ENCODE results near the gene STAC.
"Not testable (repeated sequence)": the region's sequence is repeated elsewhere in the genome, so short reads cannot be mapped to it uniquely, and the experiment has no call there.

STAC gene

DNA sequence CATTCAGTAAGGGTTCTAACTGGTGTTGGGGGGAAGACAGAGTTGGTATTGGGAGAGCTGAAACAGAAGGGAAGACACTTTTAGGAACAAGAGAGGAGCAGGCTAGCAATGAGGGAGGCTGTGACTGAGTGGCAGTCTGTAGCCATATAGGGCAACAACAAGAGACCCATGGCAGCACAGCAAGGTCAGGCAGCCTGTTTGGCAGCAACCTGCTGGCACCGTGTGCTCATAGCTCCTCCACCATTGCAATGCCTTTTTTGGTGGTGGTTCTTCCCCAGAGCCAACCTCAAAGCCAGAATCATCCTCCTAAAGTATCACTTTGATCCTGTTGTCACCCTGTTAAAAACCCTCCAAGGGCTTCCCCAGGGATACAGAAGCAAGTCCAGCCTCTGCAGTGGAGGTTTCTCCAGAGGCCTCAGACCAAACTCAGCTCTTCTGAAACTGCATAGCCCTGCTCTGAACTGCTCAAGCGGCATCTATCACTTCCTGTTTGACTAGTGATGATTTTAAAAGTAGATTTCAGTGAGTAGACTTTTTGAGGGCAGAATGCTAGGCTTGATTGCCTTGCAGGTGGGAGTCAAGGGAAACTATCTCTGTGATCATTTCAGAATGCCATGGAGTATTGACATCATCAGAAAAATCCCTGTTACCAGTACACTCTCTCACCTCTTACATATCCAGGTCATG lies 176.9 kb downstream of the STAC start:
- Histone ChIP-seq H3K27ac (no peak overlapping the region), H3K9ac (ENCODE audit: insufficient read length) (no peak overlapping the region), H3K4me3 (no peak overlapping the region), H3K9me3 (ENCODE audit: low read depth, low read length) (no peaks in the 10 kb centered on the region), H3K36me3 (ENCODE audit: insufficient read depth, low read length) (no peaks in the 10 kb centered on the region)
- TF ChIP-seq POLR2AphosphoS5 (IDR thresholded peaks at IDR 0.05; ENCODE audit: borderline replicate concordance, low read depth, low read length): no peak
- TF ChIP-seq EZH2 (IDR thresholded peaks at IDR 0.05): no peak
- no peak for DNase-seq (ENCODE audit: low read depth, low spot score)

DNA sequence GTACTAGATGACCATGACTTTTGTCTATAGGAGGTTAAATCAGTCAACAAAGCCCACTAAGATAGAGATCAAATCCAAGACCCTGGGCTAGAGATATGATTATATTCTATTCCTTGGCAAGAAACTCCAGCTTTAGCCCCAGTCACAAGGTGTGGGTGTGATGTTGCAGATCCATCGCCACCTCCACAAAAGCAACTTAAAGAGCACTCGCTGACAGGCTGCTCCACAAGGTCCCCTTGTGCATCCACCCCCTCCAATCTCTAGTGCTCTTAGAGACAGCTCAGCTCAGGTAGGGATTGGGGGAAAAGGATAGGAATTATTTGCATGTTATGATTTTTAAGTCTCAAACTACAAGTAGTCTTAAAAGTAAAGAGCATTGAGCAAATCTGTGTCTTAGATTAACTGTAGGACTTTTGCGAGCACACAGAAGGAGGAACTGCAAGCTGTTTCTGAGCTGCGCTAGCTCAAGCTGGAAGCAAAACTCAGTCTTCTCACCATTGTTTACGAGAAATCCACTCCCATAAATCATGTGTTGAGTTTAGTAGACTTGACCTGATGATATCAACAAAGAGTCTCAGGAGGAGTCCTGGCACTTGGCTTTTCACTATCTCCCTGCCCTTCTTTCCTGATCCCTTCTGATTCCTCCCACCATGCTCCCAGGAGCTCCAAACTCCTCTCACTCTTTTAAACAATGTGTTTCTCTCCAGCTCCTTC lies 177.6 kb downstream of the STAC start:
- no peak for DNase-seq (ENCODE audit: low read depth, low spot score)
- no peak overlapping the region for H3K9ac ChIP-seq (ENCODE audit: insufficient read length)
- no peak overlapping the region for H3K27ac ChIP-seq
- TF ChIP-seq EZH2 (IDR thresholded peaks at IDR 0.05): no peak
- no peak for TF ChIP-seq FOXP2 (optimal IDR thresholded peaks at IDR 0.05; ENCODE audit: control extremely low read depth, extremely low read length, insufficient read depth)
- TF ChIP-seq POLR2AphosphoS5 (IDR thresholded peaks at IDR 0.05; ENCODE audit: borderline replicate concordance, low read depth, low read length): no peak
- no peak overlapping the region for H3K4me3 ChIP-seq
- H3K9me3 ChIP-seq (ENCODE audit: low read depth, low read length): no peaks in the 10 kb centered on the region
- no peaks in the 10 kb centered on the region for H3K36me3 ChIP-seq (ENCODE audit: insufficient read depth, low read length)

DNA sequence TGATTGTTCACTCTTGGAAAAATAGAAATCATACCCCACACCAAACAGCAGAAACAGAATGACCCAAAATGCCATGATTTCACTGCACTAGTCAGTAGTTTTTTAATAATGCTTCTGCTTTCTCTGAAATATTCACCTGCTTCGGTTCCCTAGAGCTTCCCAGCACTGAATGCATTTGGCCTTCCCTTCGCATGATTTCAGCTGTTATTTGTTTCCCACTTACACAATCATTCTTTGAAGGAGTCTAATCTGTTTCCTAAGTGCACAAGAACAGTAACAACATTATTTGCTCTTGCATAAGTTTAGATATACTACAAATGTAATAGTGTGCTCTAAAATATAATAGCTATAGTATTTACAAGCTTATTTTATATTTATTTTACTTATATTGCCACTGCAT lies 178.7 kb downstream of the STAC start:
- Histone ChIP-seq H3K36me3 (ENCODE audit: insufficient read depth, low read length) (no peaks in the 10 kb centered on the region), H3K9ac (ENCODE audit: insufficient read length) (no peak overlapping the region), H3K27ac (no peak overlapping the region), H3K4me3 (no peak overlapping the region), H3K9me3 (ENCODE audit: low read depth, low read length) (no peaks in the 10 kb centered on the region)
- no peak for TF ChIP-seq EZH2 (IDR thresholded peaks at IDR 0.05)
- no peak for TF ChIP-seq FOXP2 (optimal IDR thresholded peaks at IDR 0.05; ENCODE audit: control extremely low read depth, extremely low read length, insufficient read depth)
- no peak for TF ChIP-seq POLR2AphosphoS5 (IDR thresholded peaks at IDR 0.05; ENCODE audit: borderline replicate concordance, low read depth, low read length)
- no peak for DNase-seq (ENCODE audit: low read depth, low spot score)

DNA sequence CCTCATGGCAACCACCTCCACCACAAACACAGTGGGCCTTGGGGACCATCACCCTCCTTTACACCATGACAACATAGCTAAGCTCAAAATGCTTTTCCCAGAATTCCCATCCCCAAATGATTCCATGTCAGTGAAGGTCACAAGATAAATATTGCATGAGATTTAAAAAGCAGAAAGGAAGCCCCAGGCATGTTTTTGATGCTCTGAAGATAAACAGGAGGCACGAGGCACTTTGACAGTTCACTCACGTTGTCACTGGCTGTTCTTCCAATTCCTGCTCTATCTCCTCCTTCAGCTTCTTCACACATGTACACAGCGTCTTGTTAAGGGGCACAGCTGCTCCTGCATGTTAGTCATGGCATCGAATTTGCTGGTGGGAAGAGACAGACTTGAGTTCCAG lies 180.4 kb downstream of the STAC start:
- Histone ChIP-seq H3K9ac (ENCODE audit: insufficient read length) (no peak overlapping the region), H3K36me3 (ENCODE audit: insufficient read depth, low read length) (no peaks in the 10 kb centered on the region), H3K27ac (no peak overlapping the region), H3K4me3 (no peak overlapping the region), H3K9me3 (ENCODE audit: low read depth, low read length) (no peaks in the 10 kb centered on the region)
- TF ChIP-seq POLR2AphosphoS5 (IDR thresholded peaks at IDR 0.05; ENCODE audit: borderline replicate concordance, low read depth, low read length) (no peak), FOXP2 (optimal IDR thresholded peaks at IDR 0.05; ENCODE audit: control extremely low read depth, extremely low read length, insufficient read depth) (no peak), EZH2 (IDR thresholded peaks at IDR 0.05) (no peak)
- no peak for DNase-seq (ENCODE audit: low read depth, low spot score)

DNA sequence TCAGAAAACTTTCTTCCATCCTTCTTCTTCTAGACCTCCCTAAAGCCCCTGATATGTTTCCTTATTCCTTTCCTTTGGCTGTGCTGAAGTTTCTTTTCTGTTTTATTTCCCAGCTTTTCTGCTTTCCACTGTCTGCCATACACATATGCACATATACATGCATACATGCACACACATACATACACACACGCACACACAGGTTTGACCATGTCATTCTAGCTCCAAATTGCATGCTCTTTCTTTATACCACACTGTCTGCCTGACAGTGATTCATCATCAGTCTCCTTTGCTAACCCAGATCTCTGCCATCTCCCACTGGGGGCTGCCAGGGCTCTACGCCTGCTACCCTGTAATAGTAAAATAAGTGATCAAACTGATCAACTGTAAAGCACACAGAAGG lies 181.3 kb downstream of the STAC start:
- DNase-seq (ENCODE audit: low read depth, low spot score): no peak
- TF ChIP-seq POLR2AphosphoS5 (IDR thresholded peaks at IDR 0.05; ENCODE audit: borderline replicate concordance, low read depth, low read length) (no peak), EZH2 (IDR thresholded peaks at IDR 0.05) (no peak), FOXP2 (optimal IDR thresholded peaks at IDR 0.05; ENCODE audit: control extremely low read depth, extremely low read length, insufficient read depth) (no peak)
- H3K4me3 ChIP-seq: no peak overlapping the region

DNA sequence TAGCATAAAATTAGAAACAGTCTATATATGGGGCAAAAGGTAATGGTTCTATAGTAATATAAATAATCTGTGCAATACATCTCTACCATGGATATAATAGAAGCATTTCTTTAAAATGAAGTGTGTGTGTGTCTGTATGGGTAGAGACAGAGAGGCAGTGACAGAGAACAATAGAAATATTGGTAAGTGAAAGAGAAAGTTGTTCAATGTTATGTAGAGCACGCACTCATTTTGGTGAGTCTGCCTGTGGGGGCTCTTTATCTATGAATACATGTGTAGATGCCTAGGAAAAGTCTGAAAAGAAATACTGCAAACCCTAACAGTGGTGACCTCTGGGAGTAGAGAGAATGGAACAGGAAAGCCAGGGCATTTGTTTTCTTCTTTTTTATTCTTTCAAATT lies 182.6 kb downstream of the STAC start:
- H3K36me3 ChIP-seq (ENCODE audit: insufficient read depth, low read length): no peaks in the 10 kb centered on the region
- H3K4me3 ChIP-seq: no peak overlapping the region
- no peaks in the 10 kb centered on the region for H3K9me3 ChIP-seq (ENCODE audit: low read depth, low read length)
- H3K27ac ChIP-seq: no peak overlapping the region
- no peak for DNase-seq (ENCODE audit: low read depth, low spot score)
- no peak overlapping the region for H3K9ac ChIP-seq (ENCODE audit: insufficient read length)
- TF ChIP-seq FOXP2 (optimal IDR thresholded peaks at IDR 0.05; ENCODE audit: control extremely low read depth, extremely low read length, insufficient read depth): no peak
- no peak for TF ChIP-seq POLR2AphosphoS5 (IDR thresholded peaks at IDR 0.05; ENCODE audit: borderline replicate concordance, low read depth, low read length)
- no peak for TF ChIP-seq EZH2 (IDR thresholded peaks at IDR 0.05)

More for the DNA sequence above, 181.3 kb downstream of the STAC start:
- H3K9me3 ChIP-seq (ENCODE audit: low read depth, low read length): no peaks in the 10 kb centered on the region
- H3K36me3 ChIP-seq (ENCODE audit: insufficient read depth, low read length): no peaks in the 10 kb centered on the region
- H3K9ac ChIP-seq (ENCODE audit: insufficient read length): no peak overlapping the region
- H3K27ac ChIP-seq: no peak overlapping the region

DNA sequence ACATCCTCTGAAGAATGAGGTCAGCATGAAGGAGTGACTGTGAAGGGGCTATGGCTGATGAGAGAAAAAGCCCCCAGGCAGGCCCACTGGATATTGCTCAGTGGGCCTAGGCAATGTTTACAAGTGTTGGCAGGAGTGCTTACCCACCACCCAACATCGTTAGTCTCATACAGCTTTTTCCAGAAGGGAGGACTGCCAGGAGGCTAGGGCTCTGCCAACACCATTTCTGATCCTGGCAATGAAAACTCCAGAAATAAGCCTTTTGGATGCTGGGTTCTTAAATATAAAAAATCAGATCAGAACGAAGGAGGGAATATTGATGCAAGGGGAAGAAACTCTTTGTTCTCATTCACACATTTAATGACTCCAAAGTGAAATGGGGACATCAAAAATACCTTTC lies 194.9 kb downstream of the STAC start:
- Histone ChIP-seq H3K27ac (no peak overlapping the region), H3K36me3 (ENCODE audit: insufficient read depth, low read length) (no peaks in the 10 kb centered on the region), H3K9me3 (ENCODE audit: low read depth, low read length) (no peaks in the 10 kb centered on the region), H3K9ac (ENCODE audit: insufficient read length) (no peak overlapping the region), H3K4me3 (no peak overlapping the region)
- DNase-seq (ENCODE audit: low read depth, low spot score): no peak
- TF ChIP-seq POLR2AphosphoS5 (IDR thresholded peaks at IDR 0.05; ENCODE audit: borderline replicate concordance, low read depth, low read length) (no peak), FOXP2 (optimal IDR thresholded peaks at IDR 0.05; ENCODE audit: control extremely low read depth, extremely low read length, insufficient read depth) (no peak), EZH2 (IDR thresholded peaks at IDR 0.05) (no peak)

DNA sequence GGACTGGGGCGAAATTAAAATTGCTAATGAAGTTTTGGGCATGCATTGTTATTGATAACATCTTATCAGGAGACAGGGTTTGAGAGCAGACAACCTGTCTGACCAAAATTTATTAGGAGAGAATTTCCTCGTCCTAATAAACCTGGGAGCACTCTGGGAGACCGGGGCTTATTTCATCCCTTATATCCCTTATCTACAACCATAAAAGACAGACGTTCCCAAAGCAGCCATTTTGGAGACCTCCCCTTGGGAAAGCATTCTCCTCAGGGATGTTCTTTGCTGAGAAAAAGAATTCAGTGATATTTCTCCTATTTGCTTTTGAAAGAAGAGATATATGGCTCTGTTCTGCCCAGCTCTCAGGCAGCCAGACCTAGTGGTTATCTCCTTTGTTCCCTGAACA lies 198.1 kb downstream of the STAC start:
- H3K27ac ChIP-seq; H3K4me3 ChIP-seq; DNase-seq (ENCODE audit: low read depth, low spot score); H3K36me3 ChIP-seq (ENCODE audit: insufficient read depth, low read length); H3K9ac ChIP-seq (ENCODE audit: insufficient read length); H3K9me3 ChIP-seq (ENCODE audit: low read depth, low read length): not testable (repeated sequence)

DNA sequence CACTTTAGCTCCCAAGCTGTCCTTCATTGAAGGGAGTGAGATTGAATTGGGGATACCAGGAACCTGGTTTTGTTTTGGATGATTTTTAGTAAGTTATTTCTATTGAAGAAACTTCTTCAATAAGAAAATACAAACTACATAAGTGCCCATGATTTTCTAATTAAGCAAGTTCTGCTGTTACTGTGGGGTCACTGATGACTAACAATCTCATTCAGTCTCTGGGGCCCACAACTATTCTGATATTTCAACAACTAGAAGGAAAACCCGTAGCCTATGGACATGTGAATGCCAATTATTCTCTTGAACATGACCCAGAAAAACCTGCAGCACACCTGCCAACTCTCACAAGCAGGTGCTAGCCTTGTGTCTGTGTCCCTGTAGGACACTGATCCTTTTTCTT lies 199.4 kb downstream of the STAC start:
- TF ChIP-seq EZH2 (IDR thresholded peaks at IDR 0.05): no peak
- no peak for TF ChIP-seq FOXP2 (optimal IDR thresholded peaks at IDR 0.05; ENCODE audit: control extremely low read depth, extremely low read length, insufficient read depth)
- TF ChIP-seq POLR2AphosphoS5 (IDR thresholded peaks at IDR 0.05; ENCODE audit: borderline replicate concordance, low read depth, low read length): no peak
- no peak for DNase-seq (ENCODE audit: low read depth, low spot score)
- Histone ChIP-seq H3K9me3 (ENCODE audit: low read depth, low read length) (no peaks in the 10 kb centered on the region), H3K9ac (ENCODE audit: insufficient read length) (no peak overlapping the region), H3K27ac (no peak overlapping the region), H3K36me3 (ENCODE audit: insufficient read depth, low read length) (no peaks in the 10 kb centered on the region), H3K4me3 (no peak overlapping the region)

All from SK-N-MC (cell line).